ENCODE measurements around the gene TMEM184B.

Gene TMEM184B

DNA sequence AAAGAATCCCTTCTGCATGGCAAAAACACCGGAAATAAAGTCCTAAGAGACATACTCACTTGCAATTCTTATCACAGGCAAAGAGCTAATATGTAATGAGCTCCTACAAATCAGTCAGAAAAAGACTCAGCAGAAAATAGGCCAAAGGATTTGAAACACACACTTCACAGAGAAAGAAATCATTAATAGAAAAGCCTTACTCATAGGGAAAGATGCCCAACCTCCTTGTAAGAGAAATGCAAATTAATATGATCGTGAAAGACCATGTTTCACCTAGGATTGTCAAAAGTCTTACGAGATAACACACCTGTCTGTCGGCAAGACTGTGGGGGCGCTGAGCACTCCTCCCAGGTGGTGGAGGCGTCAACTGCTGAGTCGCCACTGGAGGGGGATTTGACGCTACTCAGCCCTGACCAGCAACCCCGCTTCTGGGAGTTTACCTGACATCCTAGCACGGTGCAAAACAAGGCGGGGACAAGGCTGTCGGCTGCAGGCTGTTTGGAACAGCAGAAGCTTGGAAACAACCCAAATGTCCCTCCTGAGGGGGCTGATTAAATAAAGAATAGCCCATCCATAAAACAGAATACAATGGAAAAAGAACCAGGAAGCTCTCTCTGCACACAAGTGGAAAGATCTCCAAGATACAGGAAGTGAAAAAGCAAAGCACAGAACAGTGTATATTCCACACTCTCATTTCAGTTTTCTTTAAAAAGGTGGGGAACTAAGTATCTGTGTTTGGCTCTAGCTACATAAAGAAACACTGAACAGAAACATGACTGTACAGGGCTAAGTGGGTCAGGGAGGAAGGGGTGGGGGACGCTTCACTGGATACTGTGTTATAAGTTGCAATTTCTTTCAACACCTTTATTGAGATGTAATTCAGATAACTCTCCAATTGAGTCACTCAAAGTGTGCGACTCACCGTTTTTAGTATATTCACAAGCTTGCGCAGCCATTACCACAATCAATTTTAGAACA lies 33.0 kb upstream of the TMEM184B start:
- peak; percentile 52 for DNase-seq

GRCh38 chr22:38304526-38304925 lies 31.7 kb upstream of the TMEM184B start:
- DNase-seq, result no peak

DNA sequence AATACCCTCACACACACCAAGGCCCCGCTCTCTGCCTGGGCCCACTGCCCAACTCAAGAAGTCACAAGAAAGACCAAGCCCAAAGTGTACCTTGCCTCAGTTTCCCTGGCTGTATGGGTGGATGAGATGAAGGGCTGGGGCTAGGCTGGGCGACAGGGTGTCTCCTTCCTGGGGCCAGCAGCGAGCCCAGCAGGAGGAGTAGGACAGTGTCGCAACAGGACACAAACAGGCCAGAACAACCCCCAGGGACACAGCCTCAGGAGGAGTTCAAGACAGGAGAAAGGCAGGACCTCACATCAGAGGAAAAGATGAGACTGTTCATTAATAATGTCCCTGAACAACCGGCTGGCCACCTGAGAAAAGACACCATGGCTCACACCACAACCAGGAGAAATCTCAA lies 31.2 kb upstream of the TMEM184B start:
- no peak for DNase-seq

DNA sequence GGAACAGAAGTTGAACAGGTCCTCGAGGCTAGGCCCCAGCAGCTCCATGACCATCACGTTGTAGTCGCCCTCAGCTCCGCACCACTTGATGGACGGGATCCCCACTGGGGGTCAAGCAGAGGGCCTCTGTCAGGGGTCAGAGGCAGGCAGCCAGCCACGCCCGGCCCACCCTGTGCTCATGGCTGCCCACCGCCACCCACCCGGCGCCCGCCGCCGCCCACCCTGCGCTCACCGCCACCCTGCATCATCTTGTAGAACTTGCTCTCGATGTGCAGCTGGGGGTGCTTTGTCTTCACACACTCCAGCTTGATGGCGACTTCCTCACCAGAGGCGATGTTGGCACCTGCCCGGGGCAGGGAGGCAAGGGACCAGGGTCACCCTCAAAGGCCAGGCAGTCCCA lies 30.1 kb upstream of the TMEM184B start:
- DNase-seq, result no peak

GRCh38 chr22:38300946-38301345 lies 28.1 kb upstream of the TMEM184B start:
- DNase-seq, result no peak

- no peak for DNase-seq
Observed at GRCh38 chr22:38300197-38300945, 27.6 kb upstream of the TMEM184B start.

- no peak for DNase-seq
Observed at GRCh38 chr22:38299770-38300102, 26.9 kb upstream of the TMEM184B start.

- peak; percentile 63 for DNase-seq
Observed at GRCh38 chr22:38298312-38299005, 25.6 kb upstream of the TMEM184B start.

- DNase-seq, result no peak
Observed at GRCh38 chr22:38296372-38296771, 23.6 kb upstream of the TMEM184B start.

DNA sequence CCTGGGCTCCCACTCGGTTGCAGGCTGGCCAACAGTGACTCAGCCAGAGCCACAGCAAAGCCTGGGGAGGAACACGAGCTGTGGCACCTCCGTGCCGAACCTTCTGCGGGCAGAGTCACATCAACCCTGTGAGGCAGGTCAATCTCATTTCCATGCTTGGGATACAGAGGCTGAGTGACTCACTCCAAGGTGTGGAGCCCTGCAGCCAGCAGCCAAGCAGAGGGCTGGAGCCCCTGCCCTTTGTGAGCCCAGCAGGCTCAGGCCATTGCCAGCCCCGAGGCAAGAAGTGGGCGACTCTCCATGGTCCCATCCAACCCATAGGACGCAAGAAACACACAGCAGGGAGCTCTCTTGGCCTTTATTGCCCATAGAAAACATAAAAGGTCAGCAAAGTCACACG lies 23.1 kb upstream of the TMEM184B start:
- DNase-seq, result no peak

GRCh38 chr22:38295339-38295738 lies 22.5 kb upstream of the TMEM184B start:
- no peak for DNase-seq

GRCh38 chr22:38294193-38294592 lies 21.4 kb upstream of the TMEM184B start:
- no peak for DNase-seq

DNA sequence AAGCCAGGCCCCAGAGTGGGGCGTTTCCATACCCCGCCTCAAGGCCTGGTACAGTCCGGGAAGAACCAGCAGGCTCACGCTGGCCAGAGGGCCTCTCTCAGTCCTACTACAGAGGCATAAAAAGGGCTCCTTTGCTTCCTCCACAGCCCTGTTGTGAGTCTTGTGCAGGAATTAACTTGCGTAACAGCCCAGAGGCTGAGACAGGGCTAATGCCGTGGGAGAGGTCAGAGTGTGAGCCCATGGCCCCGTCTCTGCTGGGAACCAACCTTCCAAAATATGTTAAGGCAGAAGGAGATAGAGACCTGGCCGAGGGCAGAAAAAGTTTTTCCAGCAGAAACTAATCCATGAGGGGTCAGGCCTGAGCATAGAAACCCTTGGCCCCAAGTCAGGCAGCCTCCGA lies 19.9 kb upstream of the TMEM184B start:
- DNase-seq, result no peak

- DNase-seq, result no peak
Observed at GRCh38 chr22:38291201-38291777, 18.5 kb upstream of the TMEM184B start.

DNA sequence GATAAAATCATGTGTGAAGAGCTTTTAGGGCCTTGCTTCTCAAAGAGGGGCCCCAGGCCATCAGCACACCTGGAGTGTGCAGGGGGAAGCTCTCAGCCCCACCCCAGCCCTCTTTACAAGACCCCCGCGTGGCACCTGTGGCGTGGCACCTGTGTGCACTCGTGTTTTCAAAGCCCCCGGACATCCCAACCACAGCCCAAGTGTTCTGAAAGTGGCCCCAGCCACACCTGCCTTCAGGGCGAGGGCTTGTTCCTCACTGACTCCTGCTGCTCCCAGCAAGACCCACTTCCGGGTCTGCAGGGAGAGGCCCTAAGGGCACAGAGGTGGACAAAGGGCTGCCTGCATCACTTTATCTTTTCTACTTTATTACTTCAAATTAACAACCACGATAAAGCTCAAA lies 17.5 kb upstream of the TMEM184B start:
- no peak for DNase-seq

GRCh38 chr22:38289583-38290082 lies 16.8 kb upstream of the TMEM184B start:
- DNase-seq, result no peak

GRCh38 chr22:38286915-38287669 lies 14.3 kb upstream of the TMEM184B start:
- DNase-seq, result no peak

DNA sequence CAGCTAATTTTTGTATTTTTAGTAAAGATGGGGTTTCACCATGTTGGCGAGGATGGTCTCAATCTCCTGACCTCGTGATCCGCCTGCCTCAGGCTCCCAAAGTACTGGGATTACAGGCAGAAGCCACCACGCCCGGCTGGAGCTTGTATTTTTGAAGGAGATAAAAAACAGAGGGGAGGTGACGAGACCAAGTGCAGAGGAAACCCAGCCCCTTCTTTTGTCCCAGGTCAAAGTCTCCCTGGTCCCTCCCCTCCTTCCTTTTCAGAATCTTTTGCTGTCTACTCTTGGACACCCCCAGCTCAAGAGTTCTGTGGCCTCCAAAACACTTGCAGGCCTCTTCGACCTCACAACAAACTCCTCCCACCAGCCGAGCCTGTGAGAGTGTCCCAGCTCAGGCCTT lies 12.2 kb upstream of the TMEM184B start:
- no peak for DNase-seq

GRCh38 chr22:38284042-38284402 lies 11.2 kb upstream of the TMEM184B start:
- no peak for DNase-seq

DNA sequence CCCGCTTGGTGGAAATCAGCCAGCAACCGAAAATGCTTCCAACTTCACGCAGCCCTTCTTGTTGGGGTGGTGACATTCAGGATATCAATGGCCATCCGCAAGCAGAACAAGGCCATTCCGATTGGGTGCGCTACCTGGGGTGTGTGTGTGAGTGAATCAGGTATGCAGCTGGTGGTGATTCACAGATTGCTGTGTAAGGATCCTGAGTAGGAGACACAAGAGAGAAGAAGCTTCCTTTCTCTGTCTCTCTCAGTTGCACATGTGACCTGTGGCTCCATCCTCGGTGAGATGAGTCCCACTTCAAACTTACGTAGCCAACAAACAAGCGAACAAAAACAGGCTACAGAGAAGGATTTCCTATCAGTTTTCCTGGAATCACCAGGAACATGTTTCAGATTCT lies 9.6 kb upstream of the TMEM184B start:
- no peak for DNase-seq

DNA sequence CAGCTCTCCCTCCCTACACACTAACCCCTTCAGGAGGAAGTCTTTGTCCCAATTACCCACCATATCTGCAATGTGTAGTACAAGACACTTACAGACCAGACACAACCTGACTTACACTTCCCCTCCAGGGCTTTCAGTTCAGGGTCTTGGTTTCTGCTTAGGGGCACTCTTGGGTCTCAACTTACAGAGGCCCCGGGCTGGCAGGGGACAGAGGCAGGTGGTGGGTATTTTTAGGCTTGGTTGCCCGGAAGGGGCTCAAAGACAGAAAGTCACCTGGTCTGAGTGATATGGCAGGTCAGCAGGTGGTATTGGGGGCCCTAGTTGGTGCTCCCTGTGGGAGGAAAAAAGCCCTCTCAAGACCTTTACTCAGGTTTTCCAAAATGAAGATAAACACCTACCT lies 3.4 kb upstream of the TMEM184B start:
- no peak for DNase-seq

DNA sequence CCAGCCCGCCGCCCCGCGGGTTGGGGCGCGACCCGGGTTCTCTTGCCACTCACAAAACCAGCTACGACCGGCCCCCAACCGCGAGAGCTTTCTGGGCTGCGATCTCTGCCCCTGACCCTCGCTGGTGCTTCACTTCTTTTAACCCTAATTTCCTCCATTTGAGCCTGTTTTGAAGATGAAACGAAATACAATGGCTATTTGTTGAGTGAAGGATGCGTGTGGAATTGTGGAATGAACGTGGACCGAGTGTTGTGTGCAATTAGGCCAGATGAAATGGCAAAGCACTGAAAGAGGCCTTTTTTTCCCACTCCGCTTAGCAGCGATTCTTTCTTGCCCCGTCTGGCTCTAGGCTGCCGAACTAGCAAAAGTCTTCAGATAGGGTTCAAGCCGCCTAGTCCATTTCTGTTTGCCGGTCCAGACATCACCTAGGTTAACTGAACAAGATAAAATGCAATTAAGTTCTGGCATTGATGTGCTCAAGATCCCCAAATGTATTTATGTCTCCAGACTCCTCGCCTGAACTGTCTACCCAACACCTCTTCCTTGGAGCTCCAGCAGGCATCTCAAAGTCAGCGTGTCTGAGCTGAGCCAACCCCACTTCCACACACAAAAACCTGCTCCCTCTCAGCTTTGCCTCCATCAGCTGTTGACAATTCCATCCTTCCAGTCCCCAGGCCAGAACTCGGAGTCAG lies 471 bp upstream of the TMEM184B start:
- no peak for DNase-seq
